ENCODE measurements around the gene SLC25A52.
"Not testable (repeated sequence)": the region's sequence is repeated elsewhere in the genome, so short reads cannot be mapped to it uniquely, and the experiment has no call there.

The SLC25A52 gene, protein sequence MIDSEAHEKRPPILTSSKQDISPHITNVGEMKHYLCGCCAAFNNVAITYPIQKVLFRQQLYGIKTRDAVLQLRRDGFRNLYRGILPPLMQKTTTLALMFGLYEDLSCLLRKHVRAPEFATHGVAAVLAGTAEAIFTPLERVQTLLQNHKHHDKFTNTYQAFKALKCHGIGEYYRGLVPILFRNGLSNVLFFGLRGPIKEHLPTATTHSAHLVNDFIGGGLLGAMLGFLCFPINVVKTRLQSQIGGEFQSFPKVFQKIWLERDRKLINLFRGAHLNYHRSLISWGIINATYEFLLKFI

DNA sequence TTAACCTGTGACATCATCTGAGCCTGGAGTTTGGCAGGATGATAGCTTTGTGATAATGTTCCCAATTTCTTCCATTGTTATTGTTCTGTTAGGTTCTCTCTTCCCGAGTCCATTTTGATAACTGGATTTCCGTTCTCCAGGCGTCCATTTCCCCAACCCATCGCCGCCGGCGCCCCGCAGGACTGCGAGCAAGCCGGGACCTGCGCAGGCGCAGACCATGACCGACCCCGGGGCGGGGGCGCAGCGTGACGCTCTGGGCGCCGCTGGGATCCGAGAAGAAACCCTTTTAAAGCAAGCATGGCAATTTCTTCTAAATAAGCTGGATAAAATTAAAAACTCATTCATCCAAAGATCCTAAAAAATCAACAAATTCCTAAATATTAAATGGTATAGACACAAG lies at the start of gene SLC25A52:
Gene SLC25A52, minus strand, starts transcription at position 186 of the 400 bp plus-strand sequence. CDS start 219 bp downstream, outside the sequence.
- DNase-seq = no peak

DNA sequence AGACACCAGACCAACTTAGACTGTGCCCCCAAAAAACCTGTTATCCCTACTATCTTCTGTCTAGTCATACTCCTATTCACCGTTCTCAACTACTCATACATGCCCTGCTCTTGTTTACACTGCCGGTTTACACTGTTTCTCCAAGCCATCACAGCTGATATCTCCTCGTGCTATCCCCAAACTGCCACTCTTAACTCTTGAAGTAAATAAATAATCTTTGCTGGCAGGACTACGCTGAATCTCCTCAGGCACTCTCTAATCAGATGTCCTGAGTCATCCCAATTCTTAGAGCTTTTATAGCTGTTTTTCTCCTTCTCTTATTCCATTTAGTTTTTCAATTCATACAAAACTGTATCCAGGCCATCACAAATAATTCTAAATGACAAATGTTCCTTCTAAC lies 48.4 kb upstream of the SLC25A52 start:
- not testable (repeated sequence) for DNase-seq

DNA sequence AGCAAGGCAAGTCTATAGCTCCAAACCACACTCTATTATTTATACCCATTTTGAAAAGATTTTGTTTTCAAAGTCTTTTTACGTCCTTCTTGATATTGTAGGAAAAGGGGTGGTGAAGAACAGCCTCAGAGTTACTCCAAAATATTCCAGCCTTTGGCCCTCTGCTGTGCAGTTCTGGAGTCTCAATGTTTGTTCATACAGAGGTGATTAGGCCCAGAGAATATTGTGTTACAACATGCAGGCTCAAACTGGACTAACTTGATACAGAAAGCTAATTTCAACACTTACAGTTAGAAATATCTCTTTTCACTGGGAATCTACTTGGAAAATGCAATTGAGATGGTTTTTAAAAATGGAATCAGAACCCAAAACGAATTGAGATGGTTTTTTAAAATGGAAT lies 40.4 kb upstream of the SLC25A52 start:
- no peak for DNase-seq

DNA sequence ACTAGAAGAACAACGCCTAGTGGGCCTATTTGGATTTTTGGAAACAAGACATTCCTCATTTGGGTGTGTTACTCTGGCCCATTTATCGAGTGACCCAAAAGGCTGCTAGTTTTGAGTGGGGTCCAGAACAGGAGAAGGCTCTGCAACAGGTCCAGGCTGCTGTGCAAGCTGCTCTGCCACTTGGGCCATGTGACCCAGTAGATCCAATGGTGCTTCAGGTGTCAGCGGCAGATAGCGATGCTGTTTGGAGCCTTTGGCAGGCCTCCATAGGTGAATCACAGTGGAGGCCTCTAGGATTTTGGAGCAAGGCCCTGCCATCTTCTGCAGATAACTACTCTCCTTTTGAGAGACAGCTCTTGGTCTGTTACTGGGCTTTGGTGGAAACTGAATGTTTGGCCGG lies 38.6 kb upstream of the SLC25A52 start:
- DNase-seq = not testable (repeated sequence)

DNA sequence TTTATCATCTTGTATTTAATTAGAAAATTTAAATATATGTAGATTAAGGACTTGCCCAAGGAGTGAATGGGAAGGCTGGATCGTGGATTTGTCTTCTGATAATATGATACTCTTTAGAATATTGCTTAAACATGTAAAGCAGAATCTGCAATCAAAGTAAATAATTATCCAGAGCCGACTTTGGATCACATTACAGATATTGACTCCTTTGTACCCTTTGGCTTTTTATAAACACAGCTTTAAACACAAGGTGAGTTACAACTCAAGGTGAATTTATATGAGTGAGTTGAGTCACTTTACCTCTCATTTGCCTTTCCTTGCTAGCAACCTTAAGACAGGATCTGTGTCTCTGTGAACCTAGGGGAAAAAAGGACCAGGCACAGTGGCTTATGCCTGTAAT lies 37.7 kb upstream of the SLC25A52 start:
- DNase-seq = no peak

DNA sequence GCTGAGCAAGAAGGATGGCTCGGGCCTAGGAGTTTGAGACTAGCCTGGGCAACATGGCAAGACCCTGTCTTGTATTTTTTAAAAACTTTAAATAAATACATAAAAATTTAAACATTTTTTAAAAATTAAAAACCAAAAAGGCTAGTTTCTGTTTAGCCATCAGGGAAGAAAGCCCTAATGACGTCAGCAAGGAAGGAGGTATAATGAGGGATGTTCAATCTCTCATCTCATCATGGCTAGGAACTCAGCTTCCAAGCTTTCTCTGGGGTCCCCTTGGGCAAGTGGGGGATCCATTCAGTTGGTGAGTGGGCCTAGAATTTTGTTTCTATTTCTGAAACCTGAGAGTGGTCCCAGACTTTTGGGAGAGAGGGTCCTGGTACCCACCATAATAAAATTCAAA lies 35.1 kb upstream of the SLC25A52 start:
- DNase-seq = no peak

DNA sequence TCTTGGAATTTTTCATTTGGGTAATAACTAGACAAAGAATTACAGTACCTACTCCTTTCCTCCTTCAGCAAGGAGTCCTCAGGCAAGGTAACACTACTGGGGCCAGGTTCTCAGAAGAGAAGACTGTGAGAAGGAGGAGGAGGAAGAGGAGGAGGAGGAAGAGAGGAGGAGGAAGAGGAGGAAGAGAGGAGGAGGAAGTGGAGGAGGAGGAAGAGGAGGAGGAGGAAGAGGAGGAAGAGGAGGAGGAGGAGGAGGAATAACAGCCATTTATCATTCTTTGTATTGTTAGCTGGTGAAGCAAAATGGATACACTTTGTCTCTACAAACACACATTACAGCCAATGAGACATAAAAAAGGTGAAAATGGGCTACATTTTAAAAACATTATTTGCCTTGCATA lies 32.9 kb upstream of the SLC25A52 start:
- DNase-seq = no peak

DNA sequence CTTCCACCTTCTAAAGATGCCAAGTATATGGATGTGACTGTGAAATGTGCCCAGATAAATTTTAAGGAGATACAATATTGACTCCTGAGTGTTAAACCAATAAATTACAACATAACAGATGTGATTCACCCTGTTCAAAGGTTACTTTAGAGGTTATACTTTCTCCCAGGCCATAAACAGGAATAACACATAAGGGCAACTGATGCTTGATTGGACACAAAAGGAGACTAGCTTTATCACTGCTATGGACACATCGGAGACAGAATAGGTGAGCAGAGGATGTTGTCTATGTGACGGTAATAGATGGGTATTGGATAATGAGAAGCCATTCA lies 31.9 kb upstream of the SLC25A52 start:
- DNase-seq = no peak

DNA sequence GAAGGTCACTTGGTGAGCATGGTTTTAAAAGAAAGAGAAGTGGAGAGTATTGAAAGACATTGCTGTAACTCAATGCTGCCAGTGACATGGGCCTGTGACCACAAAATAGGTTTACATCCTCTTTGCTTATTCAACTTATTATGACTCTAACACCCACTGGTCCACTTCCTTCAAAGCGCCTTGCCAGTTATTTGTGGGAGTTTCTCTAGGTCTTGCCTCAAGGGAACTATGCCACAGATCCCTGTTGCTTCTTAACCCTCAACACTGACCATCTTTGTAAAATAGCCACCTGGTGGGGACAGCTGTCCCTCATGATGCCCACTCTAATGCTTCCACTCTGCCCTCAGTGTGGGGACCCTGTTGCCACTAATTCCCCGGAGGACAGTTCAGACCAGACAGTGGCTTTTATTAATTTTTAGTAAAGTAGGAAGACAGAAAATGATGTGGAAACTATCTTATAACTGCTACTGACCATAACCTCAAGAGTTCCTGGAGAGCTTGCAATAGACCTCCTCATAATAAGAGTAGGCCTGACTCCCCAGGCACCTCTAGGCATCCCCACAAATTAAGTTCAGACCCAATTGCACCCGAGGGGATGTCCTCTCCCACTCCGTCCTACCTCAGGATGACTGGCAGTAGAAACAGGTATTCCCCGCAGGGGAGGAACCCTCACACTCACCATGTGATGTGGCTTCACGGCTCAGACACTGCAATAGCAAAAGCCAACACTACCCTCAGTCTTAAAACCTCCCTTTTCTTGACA lies 31.3 kb upstream of the SLC25A52 start:
- DNase-seq = no peak

DNA sequence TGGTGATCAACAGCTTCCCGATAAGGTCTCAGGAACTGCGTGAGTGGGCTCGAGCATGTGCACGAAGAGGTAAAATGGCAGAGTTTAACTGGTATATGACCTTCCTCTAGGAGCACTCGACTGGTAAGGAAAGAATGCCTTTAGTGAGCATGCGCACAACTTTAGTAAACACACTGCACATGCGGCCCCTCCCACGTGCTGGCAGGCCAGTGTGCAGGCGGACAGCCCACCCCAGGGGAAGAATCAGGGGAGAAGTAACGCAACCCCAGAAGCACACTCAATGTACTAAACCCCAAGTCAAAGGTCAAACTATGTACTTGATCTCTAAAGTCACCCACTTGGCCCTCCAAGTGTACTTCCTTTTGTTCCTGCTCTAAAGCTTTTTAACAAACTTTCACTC lies 28.7 kb upstream of the SLC25A52 start:
- DNase-seq = no peak

DNA sequence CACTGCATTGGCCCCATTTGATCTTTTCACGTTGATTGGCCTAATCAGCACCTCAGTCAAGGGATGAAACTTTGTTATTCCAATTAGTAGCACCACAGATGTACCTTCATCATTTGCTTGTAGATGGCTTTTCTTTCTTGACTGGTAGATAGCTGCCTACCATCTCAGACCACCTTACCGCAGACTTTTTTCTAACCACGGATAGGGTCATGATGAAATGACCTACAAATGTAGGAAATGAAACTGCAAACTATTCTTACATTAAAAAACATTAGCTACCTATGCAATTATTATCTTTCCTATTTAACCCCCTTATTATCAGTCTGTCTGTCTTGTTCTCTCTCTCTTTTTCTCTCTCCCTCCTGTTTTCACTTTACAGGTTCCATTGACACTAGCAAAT lies 22.4 kb upstream of the SLC25A52 start:
- no peak for DNase-seq

DNA sequence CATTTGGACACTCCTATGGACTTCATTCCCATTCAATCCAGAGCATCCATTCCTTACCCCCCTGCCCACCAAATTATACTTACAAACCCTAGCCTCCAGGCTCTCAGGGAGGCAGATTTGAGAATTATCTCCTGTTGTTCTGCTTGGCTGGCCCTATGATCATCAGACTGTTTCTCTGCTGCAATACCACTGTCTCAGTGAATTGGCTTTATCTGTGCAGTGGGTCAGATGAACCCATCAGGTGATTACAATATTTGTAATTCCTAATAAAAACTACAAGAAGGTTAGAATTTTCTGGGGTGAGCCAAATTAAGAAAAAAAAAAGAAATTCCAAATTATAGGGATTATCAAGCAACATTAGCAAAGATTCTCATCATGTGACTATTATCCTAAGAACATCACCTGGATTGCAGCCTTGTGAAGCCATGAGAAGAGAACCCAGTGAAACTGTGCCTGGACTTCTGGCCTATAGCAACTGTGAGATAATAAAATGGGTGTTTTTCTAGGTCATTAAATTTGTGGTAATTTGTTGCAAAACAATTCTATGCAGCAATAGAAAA lies 17.8 kb upstream of the SLC25A52 start:
- DNase-seq = no peak

DNA sequence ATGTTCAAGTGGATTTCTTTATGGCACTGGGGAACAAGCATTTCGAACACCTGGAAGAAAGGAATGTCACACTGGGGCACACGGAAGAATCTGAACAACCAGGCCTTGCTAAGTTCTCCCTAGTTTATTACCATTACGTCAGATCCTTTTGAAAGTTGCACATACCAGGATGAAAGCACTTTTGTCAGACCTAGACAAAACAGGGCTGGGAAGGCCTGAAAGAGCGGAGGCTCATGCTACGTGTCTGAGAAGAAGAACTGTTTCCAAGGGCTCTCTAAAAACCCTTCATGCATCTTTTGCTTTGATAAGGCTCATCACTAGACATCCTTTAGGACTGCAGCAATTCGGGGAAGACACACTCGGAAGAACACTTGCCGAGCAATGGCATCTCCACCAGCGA lies 15.4 kb upstream of the SLC25A52 start:
- DNase-seq = no peak

DNA sequence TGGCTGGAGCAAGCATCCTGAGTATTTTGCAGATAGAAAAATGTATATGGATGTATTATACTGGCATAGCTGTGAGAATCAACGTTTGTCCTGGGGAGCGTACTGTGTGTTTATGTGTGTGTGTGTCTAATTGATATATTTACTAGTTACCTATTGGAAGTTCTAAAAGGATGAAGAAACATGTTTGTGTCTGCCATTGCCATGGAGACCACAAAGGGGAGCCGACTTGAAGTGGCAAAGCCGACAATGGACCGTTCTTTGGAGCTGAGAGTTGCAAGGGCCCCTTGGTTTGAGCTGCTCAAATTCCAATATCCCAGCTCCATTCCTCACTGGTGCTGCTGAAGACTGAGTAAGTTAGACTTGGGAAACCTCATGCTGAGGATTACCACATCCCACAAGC lies 14.3 kb upstream of the SLC25A52 start:
- no peak for DNase-seq

DNA sequence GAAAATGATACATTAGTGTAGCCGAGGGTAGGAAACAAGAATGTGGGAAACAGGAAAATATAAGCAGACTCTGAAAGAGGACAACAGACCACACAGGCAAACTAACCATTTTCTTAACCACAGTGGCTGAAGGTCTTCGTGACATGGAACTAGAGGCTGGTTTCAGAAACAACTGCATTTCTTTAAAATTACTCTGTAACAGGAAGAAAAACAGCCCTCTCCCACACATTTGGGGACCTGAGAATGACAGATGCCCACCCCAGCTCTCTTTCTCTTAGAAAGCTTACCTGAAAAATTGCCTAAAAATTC lies 13.8 kb upstream of the SLC25A52 start:
- no peak for DNase-seq

DNA sequence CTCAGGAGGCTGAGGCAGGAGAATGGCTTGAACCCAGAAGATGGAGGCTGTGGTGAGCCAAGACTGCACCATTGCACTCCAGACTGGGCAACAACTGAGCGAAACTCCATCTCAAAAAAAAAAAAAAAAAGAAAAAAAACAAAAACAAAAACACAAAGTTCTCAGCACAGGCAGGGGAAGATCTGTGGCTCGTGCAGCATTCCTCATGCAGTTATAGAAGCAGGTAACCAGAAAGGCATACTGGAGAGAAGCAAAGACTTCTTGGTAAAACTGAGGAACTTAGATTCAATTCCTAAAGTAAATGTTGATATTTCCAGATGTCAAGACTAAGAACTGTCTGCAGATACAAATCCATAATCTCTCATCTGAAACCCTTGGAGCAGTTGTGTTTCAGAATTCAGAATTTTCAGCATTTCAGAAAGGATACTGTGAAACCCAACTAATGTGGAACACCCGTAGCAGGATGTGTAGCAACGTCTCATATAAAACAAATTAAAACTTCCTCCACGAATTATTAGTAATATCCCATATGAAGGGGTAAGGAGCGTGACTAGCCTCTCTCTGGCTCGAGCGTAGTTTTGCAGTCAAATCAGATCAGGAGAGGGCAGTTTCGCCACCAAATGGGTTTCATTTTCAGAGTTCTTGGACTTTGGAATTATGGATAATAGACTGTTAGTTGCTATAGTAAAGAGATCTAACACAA lies 13.2 kb upstream of the SLC25A52 start:
- no peak for DNase-seq

DNA sequence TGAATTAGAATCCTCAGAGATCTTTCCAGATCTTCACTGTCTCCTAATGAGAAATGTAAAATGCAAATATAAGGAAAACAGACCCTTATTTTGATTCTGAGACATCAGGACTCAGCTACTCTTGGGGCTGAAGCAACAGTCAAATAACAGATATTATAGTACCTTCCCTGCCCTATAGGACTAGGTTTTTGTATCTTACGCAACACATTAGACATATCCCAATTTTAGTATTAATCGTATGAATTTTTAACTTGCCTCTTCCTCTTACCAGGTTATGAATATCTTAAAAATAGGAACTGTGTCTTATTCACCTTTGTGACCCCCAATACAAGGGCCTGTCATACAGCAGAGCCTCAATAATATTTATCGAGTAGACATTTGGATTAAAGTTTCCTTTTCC lies 12.0 kb upstream of the SLC25A52 start:
- DNase-seq = no peak

DNA sequence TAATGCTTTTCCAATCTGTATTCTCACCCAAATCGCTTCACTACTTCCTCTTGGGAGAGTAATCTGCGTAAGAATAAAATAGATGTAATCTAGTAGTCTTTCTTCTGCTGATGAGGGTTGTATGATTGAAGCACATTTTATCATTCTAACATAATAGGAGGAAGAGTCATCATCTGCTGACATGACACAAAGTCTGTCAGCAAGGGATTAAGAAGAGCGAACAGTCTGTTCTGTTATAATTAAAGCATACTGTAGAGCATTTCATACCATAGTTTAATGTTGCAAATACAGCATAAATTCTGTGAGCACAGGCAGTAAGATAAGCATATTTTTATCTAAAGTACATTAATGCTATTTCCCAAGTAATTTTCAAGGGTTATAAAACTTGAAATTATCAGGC lies 10.4 kb downstream of the SLC25A52 start:
- DNase-seq = no peak

DNA sequence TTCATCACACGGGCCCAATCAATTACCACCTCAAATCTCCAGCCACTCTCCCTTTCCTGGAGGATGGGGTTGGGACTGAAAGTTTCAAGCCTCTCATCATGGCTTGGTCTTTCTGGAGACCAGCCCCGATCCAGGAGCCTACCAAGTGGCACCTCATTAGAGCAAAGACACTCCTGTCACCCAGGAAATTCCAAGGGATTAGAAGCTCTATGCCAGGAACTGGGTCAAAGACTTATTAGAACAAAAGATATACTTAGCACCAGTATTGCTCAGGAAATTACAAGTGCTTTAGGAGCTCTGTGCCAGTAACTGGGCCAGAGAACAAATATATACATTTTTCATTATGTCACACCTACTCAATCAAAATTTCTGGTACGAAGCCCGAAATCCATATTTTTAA lies 14.3 kb downstream of the SLC25A52 start:
- no peak for DNase-seq

DNA sequence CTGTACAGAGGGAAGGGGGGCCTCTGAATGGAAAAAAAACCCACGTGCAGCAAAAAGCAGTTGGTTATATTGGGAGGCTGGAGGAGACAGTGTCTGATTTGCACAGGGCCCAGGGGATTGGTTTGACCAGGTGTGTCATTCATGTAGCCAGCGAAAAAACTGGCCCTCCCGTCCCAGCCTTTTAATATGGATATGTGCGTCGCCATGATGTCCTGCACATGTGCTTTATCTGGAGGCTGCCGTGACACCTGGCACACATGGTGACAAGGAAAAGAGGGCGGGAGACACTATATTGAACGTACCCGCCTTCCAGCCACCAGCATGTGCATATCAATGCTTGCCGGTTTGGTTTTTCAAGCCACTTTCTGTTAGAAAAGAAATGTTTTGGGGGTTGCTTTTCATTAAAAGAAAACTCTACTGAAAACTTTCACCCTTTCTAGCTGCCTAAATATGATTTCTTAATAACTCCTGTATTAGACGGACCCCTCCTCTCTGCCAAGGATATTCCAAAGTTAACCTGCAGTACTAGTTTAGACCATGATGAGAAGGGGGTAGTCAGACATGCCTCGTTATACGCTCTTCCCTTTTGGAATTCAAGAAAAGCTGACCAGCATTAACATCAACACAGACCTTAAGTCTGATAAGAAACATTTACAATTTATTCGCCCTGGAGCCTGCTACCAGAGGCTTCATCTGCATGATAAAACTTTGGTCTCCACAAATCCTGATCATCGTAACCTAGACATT lies 16.2 kb downstream of the SLC25A52 start:
- DNase-seq = no peak

DNA sequence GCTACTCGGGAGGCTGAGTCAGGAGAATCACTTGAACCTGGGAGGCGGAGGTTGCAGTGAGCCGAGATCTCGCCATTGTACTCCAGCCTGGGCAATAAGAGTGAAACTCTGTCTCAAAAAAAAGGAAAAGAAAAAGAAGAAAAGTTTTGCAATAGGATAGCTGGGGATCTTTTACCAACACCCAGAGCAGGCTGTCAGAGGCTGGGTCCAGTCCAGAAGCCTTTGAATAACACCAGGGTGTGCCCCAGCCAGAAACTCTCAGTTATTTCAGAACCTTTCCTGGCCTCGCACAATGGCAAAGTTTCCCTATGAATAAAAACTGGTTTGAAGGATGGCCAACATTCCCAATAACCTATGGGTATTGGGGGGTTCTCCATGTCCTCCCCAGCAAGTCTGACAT lies 17.1 kb downstream of the SLC25A52 start:
- not testable (repeated sequence) for DNase-seq

DNA sequence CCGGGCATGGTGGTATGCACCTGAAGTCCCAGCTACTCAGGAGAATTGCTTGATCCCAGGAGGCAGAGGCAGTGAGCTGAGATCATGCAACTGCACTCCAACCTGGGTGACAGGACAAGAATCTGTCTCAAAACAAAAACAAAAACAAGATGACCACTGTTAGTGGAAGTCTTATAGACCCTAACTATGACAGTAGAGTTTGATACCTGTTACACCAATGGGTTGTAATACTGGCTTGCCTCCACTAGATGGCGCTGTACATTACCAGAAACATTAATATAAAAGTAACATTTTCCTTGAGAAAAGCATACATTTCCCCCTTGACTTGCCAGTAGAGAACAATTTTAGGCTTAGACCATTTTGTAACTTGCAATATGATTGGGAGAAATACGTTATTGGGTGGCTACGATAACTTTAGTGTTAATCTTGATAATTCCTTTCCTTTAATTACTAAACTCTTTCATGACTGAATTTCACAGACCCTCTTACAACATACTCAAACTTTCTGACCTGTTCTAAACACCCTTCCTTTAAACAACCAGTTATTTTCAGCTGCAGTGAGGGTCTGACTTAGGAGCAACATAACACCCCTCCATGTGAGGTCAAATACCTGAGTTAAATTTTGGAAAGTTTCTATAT lies 19.5 kb downstream of the SLC25A52 start:
- no peak for DNase-seq

DNA sequence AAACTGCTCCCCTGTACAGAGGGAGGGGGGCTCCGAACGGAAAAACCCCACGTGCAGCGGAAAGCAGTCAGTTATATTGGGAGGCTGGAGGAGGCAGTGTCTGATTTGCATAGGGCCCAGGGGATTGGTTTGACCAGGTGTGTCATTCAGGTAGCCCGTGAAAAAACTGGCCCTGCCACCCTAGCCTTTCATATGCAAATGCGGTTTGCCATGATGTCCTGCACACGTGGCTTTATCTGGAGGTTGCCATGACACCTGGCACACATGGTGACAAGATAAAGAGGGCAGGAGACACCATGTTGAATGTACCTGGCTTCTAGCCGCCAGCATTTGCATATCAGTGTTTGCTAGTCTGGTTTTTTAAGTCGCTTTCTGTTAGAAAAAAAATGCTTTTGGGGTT lies 20.5 kb downstream of the SLC25A52 start:
- no peak for DNase-seq

Measured in 8988T (cell line).